Fibroblast of lung (primary cell): ENCODE measurements around the gene HTR3C. TPM values are rescaled to one million over a fixed set of nuclear protein-coding genes. Genes with fewer than 3 reads are reported as not detected.
"Not testable (repeated sequence)": the region's sequence is repeated elsewhere in the genome, so short reads cannot be mapped to it uniquely, and the experiment has no call there.

Experiments used
- DNase-seq, 2 donors: peaks; one replicate each; pipeline versions ENCODE4 v3.0.0 to v3.0.0-alpha.2; 2010; ENCODE audit warnings: low read depth in 2 of 2
- H2AFZ ChIP-seq: 2 replicates; pipeline ENCODE4 v1.5.1; 2012; ENCODE audit warnings: low read length, control low read depth, inconsistent platforms
- H3K27ac ChIP-seq: 2 replicates; pipeline ENCODE4 v1.5.1; 2011; ENCODE audit warnings: low read length, control low read depth; ENCODE audit not compliant: insufficient read depth
- H3K27me3 ChIP-seq: 2 replicates; pipeline ENCODE4 v1.5.1; 2011; ENCODE audit warnings: mild to moderate bottlenecking, low read length; ENCODE audit not compliant: control insufficient read depth, insufficient read depth
- H3K36me3 ChIP-seq: 2 replicates; pipeline ENCODE4 v1.5.1; 2011; ENCODE audit warnings: low read length; ENCODE audit not compliant: control insufficient read depth, insufficient read depth
- H3K4me1 ChIP-seq: 2 replicates; pipeline ENCODE4 v1.5.1; 2011; ENCODE audit warnings: low read length; ENCODE audit not compliant: control insufficient read depth, insufficient read depth; ENCODE audit errors: extremely low read depth
- H3K4me2 ChIP-seq: 2 replicates; pipeline ENCODE4 v1.5.1; 2011; ENCODE audit warnings: low read length, control low read depth; ENCODE audit not compliant: insufficient read depth; ENCODE audit errors: extremely low read depth
- H3K4me3 ChIP-seq, 4 experiments: fragments of 200-600 bp in 1 of 4; sonication (generic) in 1 of 4; replicated peaks in 1 of 4; 2 replicates each; pipeline ENCODE4 v1.5.1; 2011 to 2016; ENCODE audit warnings: low read length in 4 of 4, low read depth in 3 of 4, mild to moderate bottlenecking in 3 of 4, control low read depth in 2 of 4, inconsistent platforms in 1 of 4, mixed read lengths in 1 of 4; ENCODE audit not compliant: insufficient read depth in 1 of 4; ENCODE audit errors: control extremely low read depth in 1 of 4
- H3K79me2 ChIP-seq: 2 replicates; pipeline ENCODE4 v1.5.1; 2012; ENCODE audit warnings: mild to moderate bottlenecking, low read length, inconsistent platforms; ENCODE audit not compliant: control insufficient read depth, insufficient read depth
- H3K9ac ChIP-seq: 2 replicates; pipeline ENCODE4 v1.5.1; 2011; ENCODE audit warnings: mild to moderate bottlenecking, low read length, control low read depth; ENCODE audit not compliant: insufficient read depth
- H3K9me3 ChIP-seq: 2 replicates; pipeline ENCODE4 v1.5.1; 2012; ENCODE audit warnings: low read depth, low read length; ENCODE audit not compliant: control insufficient read depth, insufficient read depth
- H4K20me1 ChIP-seq: 2 replicates; pipeline ENCODE4 v1.5.1; 2011; ENCODE audit warnings: low read length; ENCODE audit not compliant: control insufficient read depth, insufficient read depth; ENCODE audit errors: extremely low read depth
- CTCF ChIP-seq, 2 donors: IDR thresholded peaks in 1 of 2; conservative IDR thresholded peaks in 1 of 2; 1 replicate in 1 of 2; 2 replicates in 1 of 2; pipeline ENCODE4 v1.5.1; 2011 to 2012; ENCODE audit warnings: low read length in 2 of 2, control low read depth in 1 of 2, inconsistent platforms in 1 of 2, low read depth in 1 of 2, mild to moderate bottlenecking in 1 of 2
- EZH2 ChIP-seq: IDR thresholded peaks from 2 replicates; pipeline ENCODE4 v1.5.1; 2012; ENCODE audit warnings: low read length, control low read depth, mild to moderate bottlenecking; ENCODE audit errors: missing control alignments
- polyA plus RNA-seq, 2 donors: library from polyadenylated mRNA; depleted of rRNA in 1 of 2; stranded (reverse) in 1 of 2; unstranded in 1 of 2; fragments of >200 nt; gene quantifications; 2 replicates each; pipeline ENCODE4 v1.2.1, GENCODE V29; 2011 to 2012; ENCODE audit warnings: missing spikeins in 1 of 2
- total RNA-seq: library from RNA; depleted of rRNA; stranded (reverse); fragments of >200 nt; gene quantifications from 2 replicates; pipeline ENCODE4 v1.2.1, GENCODE V29; 2014

The HTR3C gene
- total and polyA plus RNA-seq, 2 donors (not counting 1 experiment from before 2014, with no cell fraction given): not detected

- no peaks in the 10 kb centered on the region for H3K36me3 ChIP-seq
- H3K9me3 ChIP-seq: no peaks in the 10 kb centered on the region
- H3K27me3 ChIP-seq: no peaks in the 10 kb centered on the region
- H3K79me2 ChIP-seq: peaks cover 7% of the 10 kb centered on the region
- peak within 1 kb of the TSS; percentile 50 for H3K27ac ChIP-seq
- H3K4me3 ChIP-seq: peak within 1 kb of the TSS; percentile 91 to 100 (median 98)
- H2AFZ ChIP-seq: peak within 1 kb of the TSS; percentile 99
- TF ChIP-seq CTCF (conservative IDR thresholded peaks at IDR 0.05 in 1 of 2, IDR thresholded peaks at IDR 0.05 in 1 of 2; ENCODE audit: low read depth in 1 of 2, low read length in 2 of 2) (peak in 1 of 2 donors; percentile 22), EZH2 (no peak)
- peak; percentile 90 to 92 for DNase-seq
- peak within 1 kb of the TSS; percentile 70 for H3K9ac ChIP-seq
- no peaks in the 10 kb centered on the region for H3K4me1 ChIP-seq
- peak within 1 kb of the TSS; percentile 73 for H3K4me2 ChIP-seq
- H4K20me1 ChIP-seq: no peaks in the 10 kb centered on the region
These were observed 35.0 kb upstream of the HTR3C start, which contains the start of gene ABCC5 for GRCh38 chr3:184017672-184018423. TSS of gene ABCC5 (minus strand) at chr3:184017884. CDS start at chr3:184014392, 3,492 bp downstream.

- no peak for DNase-seq
- Histone ChIP-seq H3K36me3 (no peaks in the 10 kb centered on the region), H3K27ac (peak overlapping the region; percentile 50), H4K20me1 (no peaks in the 10 kb centered on the region), H3K9me3 (no peaks in the 10 kb centered on the region), H2AFZ (peak overlapping the region; percentile 99), H3K4me1 (no peaks in the 10 kb centered on the region), H3K79me2 (peaks cover 7% of the 10 kb centered on the region), H3K4me2 (peak overlapping the region; percentile 61), H3K4me3 (peak overlapping the region; percentile 91 to 100 (median 98)), H3K9ac (no peak overlapping the region), H3K27me3 (no peaks in the 10 kb centered on the region)
- TF ChIP-seq EZH2: no peak
- no peak for TF ChIP-seq CTCF (conservative IDR thresholded peaks at IDR 0.05 in 1 of 2, IDR thresholded peaks at IDR 0.05 in 1 of 2; ENCODE audit: low read depth in 1 of 2, low read length in 2 of 2)
These were observed 34.3 kb upstream of the HTR3C start for GRCh38 chr3:184018424-184018973.

GRCh38 chr3:184022323-184022722 lies 30.5 kb upstream of the HTR3C start:
- Histone ChIP-seq H3K9ac (no peak overlapping the region), H3K27me3 (peaks cover 2% of the 10 kb centered on the region), H3K27ac (no peak overlapping the region), H3K4me1 (no peaks in the 10 kb centered on the region), H3K4me2 (no peak overlapping the region), H3K36me3 (no peaks in the 10 kb centered on the region), H3K9me3 (no peaks in the 10 kb centered on the region), H3K79me2 (no peaks in the 10 kb centered on the region), H4K20me1 (no peaks in the 10 kb centered on the region), H2AFZ (no peak overlapping the region), H3K4me3 (no peak overlapping the region)
- no peak for TF ChIP-seq CTCF (conservative IDR thresholded peaks at IDR 0.05 in 1 of 2, IDR thresholded peaks at IDR 0.05 in 1 of 2; ENCODE audit: low read depth in 1 of 2, low read length in 2 of 2)
- no peak for TF ChIP-seq EZH2
- no peak for DNase-seq

- not testable (repeated sequence) for H3K9me3 ChIP-seq, H2AFZ ChIP-seq, H3K36me3 ChIP-seq, H4K20me1 ChIP-seq, H3K4me1 ChIP-seq, H3K79me2 ChIP-seq, H3K27me3 ChIP-seq, H3K4me3 ChIP-seq, H3K27ac ChIP-seq, H3K4me2 ChIP-seq, DNase-seq, H3K9ac ChIP-seq
These were observed 27.6 kb upstream of the HTR3C start for GRCh38 chr3:184025256-184025655.
